ENCODE results near the gene FAM83D. TPM values are rescaled to one million over a fixed set of nuclear protein-coding genes. Genes with fewer than 3 reads are reported as not detected.

Gene FAM83D
- total and polyA plus RNA-seq, 7 donors = 0.11 to 0.32 (median 0.12) TPM; not detected in 3

GRCh38 chr20:38890497-38890818 is 35.8 kb upstream of the FAM83D start:
- Histone ChIP-seq H3K27ac (no peak overlapping the region), H3K4me1 (no peaks in the 10 kb centered on the region), H3K27me3 (ENCODE audit: insufficient read depth in 3 of 3, low read length in 2 of 3) (peaks cover 0 to 10% (median under 1%) of the 10 kb centered on the region in 3 donors), H3K9me3 (no peaks in the 10 kb centered on the region), H3K36me3 (ENCODE audit: insufficient read depth in 1 of 2, low read depth in 1 of 2) (no peaks in the 10 kb centered on the region), H3K4me3 (no peak overlapping the region)
- intact Hi-C loops (cut with DNase I) = loop anchor here in 1 of 2 donors (5.0 to 10.0 kb wide), 2 partner anchors 86 to 243 kb away; partner anchors contain the start of gene PPP1R16B
- no peak for ATAC-seq
- 55 to 71% (median 60%) methylated on average over 3 of the region's 3 CpGs for WGBS, 3 donors
- no peak for DNase-seq
- TF ChIP-seq, protein P1, sequence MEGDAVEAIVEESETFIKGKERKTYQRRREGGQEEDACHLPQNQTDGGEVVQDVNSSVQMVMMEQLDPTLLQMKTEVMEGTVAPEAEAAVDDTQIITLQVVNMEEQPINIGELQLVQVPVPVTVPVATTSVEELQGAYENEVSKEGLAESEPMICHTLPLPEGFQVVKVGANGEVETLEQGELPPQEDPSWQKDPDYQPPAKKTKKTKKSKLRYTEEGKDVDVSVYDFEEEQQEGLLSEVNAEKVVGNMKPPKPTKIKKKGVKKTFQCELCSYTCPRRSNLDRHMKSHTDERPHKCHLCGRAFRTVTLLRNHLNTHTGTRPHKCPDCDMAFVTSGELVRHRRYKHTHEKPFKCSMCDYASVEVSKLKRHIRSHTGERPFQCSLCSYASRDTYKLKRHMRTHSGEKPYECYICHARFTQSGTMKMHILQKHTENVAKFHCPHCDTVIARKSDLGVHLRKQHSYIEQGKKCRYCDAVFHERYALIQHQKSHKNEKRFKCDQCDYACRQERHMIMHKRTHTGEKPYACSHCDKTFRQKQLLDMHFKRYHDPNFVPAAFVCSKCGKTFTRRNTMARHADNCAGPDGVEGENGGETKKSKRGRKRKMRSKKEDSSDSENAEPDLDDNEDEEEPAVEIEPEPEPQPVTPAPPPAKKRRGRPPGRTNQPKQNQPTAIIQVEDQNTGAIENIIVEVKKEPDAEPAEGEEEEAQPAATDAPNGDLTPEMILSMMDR (IDR thresholded peaks at IDR 0.05) = no peak

- 70 to 79% (median 73%) methylated on average over 11 of the region's 11 CpGs for WGBS, 3 donors
- peaks cover 0 to 12% (median 1%) of the 10 kb centered on the region in 3 donors for H3K27me3 ChIP-seq (ENCODE audit: insufficient read depth in 3 of 3, low read length in 2 of 3)
- no peaks in the 10 kb centered on the region for H3K9me3 ChIP-seq
- H3K36me3 ChIP-seq (ENCODE audit: insufficient read depth in 1 of 2, low read depth in 1 of 2) = no peaks in the 10 kb centered on the region
- H3K4me3 ChIP-seq = no peak overlapping the region
- intact Hi-C loops (cut with DNase I) = loop anchor here in 1 of 2 donors (5.0 to 10.0 kb wide), 2 partner anchors 88 to 245 kb away; partner anchors contain the start of gene PPP1R16B
- ATAC-seq (no peak), DNase-seq (no peak)
- no peaks in the 10 kb centered on the region for H3K4me1 ChIP-seq
- TF ChIP-seq, protein P1 (IDR thresholded peaks at IDR 0.05) = no peak
- H3K27ac ChIP-seq = no peak overlapping the region
These were observed 33.9 kb upstream of the FAM83D start for GRCh38 chr20:38892091-38892981.

DNA sequence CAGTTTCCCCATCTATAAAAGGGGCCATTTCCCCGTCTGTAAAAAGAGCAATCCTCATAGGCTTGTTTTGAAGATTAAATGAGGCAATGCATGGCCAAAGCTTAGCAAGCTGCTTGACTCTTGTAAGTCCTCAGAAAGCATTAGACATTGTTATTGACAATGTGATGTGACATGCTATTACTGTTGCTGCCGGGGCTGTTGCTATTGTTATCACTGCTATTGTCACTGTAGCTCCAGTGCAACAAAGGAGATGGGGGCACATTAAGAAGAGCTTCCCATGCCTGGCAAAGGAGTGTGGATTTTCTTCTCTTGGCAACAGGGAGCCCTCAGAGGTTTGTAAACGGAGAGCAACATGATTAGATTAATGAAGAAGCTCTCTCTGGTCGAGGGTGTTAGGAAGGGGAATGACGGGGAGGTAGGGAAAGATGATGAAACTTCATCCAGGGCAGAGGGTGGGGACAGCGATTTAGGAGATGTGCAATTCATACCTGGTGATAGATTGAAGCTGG is 33.1 kb upstream of the FAM83D start:
- intact Hi-C loops (cut with DNase I) = loop anchor here in 1 of 2 donors (5.0 to 10.0 kb wide), 2 partner anchors 88 to 246 kb away; partner anchors contain the start of gene PPP1R16B
- Histone ChIP-seq H3K9me3 (no peaks in the 10 kb centered on the region), H3K27ac (no peak overlapping the region), H3K4me1 (no peaks in the 10 kb centered on the region), H3K27me3 (ENCODE audit: insufficient read depth in 3 of 3, low read length in 2 of 3) (peaks cover 0 to 16% (median 1%) of the 10 kb centered on the region in 3 donors), H3K36me3 (ENCODE audit: insufficient read depth in 1 of 2, low read depth in 1 of 2) (no peaks in the 10 kb centered on the region), H3K4me3 (no peak overlapping the region)
- DNase-seq = no peak
- 14 to 20% (median 16%) methylated on average over 6 of the region's 6 CpGs for WGBS, 3 donors
- TF ChIP-seq, protein P1 (IDR thresholded peaks at IDR 0.05) = no peak
- ATAC-seq = no peak

DNA sequence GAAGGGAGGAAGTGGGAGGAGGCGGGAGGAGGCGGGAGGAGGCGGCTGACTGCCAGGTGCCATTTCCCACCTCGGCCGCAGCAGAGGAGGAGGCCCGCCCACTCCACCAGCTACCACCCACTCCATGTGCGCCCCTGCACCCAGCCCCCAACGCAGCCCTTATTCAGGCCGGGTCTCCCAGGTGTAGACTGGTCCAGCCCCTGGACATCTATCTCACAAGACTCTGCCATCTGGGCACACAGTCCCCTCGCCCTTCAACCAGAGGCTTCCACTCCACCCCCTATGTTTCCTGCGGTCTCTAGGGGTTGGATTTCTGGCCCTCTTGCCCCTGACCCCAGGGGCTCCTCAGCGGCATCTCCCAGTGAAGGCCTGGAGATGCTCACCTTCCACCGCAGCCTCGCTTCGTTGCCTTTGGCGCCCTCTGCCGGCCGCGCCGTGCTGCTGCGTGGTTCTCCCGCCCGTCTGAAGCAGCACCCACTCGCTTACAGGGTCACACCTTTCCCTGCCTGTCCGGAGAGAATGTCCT is 32.6 kb upstream of the FAM83D start:
- 3 to 10% (median 5%) methylated on average over 21 to 25 of the region's 25 CpGs for WGBS, 3 donors

More for the DNA sequence above, 32.6 kb upstream of the FAM83D start:
- TF ChIP-seq, protein P1 (IDR thresholded peaks at IDR 0.05) = peak; percentile 73
- H3K36me3 ChIP-seq (ENCODE audit: insufficient read depth in 1 of 2, low read depth in 1 of 2) = no peaks in the 10 kb centered on the region
- no peak overlapping the region for H3K27ac ChIP-seq
- no peaks in the 10 kb centered on the region for H3K4me1 ChIP-seq
- intact Hi-C loops (cut with DNase I) = loop anchor here in 1 of 2 donors (5.0 to 10.0 kb wide), 2 partner anchors 89 to 246 kb away; partner anchors contain the start of gene PPP1R16B
- no peaks in the 10 kb centered on the region for H3K9me3 ChIP-seq
- H3K27me3 ChIP-seq (ENCODE audit: insufficient read depth in 3 of 3, low read length in 2 of 3) = peaks cover 0 to 20% (median 1%) of the 10 kb centered on the region in 3 donors
- no peak overlapping the region for H3K4me3 ChIP-seq
- ATAC-seq (peak; percentile 55 to 78 (median 69)), DNase-seq (peak; percentile 44 to 76)

Data from psoas muscle (tissue), 8 donors.